Measurements from ENCODE around the gene C1RL.

C1RL gene

DNA sequence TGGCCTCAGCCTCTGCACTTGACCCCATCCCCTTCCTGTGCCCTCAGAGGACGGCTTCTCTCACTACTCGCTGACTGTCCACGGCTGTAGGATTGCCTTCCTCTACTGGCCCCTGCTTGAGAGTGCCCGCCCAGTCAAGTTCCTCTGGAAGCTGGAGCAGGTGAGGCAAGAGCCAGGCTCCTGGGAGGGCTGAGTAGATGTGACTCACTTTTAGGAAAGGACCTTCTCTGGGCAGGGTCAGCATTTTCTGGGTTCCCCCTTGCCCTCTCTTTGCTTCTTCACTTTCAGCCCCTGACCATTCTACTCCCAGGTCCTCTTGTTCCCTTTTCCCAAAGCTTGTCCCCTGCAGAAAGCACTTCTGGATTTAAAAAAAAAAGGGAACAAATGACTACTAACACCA lies 28.9 kb upstream of the C1RL start:
- DNase-seq (ENCODE audit: low read depth) = no peak
- TF ChIP-seq, protein P1, sequence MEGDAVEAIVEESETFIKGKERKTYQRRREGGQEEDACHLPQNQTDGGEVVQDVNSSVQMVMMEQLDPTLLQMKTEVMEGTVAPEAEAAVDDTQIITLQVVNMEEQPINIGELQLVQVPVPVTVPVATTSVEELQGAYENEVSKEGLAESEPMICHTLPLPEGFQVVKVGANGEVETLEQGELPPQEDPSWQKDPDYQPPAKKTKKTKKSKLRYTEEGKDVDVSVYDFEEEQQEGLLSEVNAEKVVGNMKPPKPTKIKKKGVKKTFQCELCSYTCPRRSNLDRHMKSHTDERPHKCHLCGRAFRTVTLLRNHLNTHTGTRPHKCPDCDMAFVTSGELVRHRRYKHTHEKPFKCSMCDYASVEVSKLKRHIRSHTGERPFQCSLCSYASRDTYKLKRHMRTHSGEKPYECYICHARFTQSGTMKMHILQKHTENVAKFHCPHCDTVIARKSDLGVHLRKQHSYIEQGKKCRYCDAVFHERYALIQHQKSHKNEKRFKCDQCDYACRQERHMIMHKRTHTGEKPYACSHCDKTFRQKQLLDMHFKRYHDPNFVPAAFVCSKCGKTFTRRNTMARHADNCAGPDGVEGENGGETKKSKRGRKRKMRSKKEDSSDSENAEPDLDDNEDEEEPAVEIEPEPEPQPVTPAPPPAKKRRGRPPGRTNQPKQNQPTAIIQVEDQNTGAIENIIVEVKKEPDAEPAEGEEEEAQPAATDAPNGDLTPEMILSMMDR (conservative IDR thresholded peaks at IDR 0.05; ENCODE audit: low read depth, low read length) = no peak
- H3K4me3 ChIP-seq (ENCODE audit: low read length) = no peak overlapping the region

DNA sequence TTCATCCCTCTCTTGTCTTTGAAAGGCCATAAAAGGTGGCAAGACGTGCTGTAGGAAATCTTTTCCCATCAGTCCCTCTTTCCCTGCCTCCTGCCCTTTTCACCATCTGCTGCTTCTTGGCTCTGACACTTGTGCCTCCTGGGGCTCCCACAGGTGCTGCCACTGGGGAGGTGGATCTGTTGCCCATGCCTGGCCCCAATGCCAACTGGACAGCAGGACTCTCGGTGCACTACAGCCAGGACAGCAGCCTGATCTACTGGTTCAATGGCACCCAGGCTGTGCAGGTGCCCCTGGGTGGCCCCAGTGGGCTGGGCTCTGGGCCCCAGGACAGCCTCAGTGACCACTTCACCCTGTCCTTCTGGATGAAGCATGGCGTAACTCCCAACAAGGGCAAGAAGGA lies 27.7 kb upstream of the C1RL start:
- no peak for DNase-seq (ENCODE audit: low read depth)
- TF ChIP-seq, protein P1 (conservative IDR thresholded peaks at IDR 0.05; ENCODE audit: low read depth, low read length) = no peak

DNA sequence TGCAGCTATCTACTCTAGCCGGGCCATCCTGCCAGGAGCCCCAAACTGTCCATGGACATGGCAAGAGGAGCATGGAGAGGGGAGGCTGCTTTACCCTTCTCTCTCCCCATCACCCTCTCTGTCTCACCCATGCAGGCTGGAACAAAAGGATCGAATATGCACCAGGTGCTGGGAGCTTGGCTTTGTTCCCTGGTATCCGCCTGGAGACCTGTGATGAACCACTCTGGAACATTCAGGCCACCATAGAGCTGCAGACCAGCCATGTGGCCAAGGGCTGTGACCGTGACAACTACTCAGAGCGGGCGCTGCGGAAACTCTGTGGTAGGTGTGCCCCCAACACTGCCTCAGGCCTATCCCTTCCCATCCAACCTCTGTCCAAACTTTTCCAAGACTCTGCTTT lies 27.1 kb upstream of the C1RL start:
- no peak for DNase-seq (ENCODE audit: low read depth)
- no peak overlapping the region for H3K4me3 ChIP-seq (ENCODE audit: low read length)
- TF ChIP-seq, protein P1 (conservative IDR thresholded peaks at IDR 0.05; ENCODE audit: low read depth, low read length) = no peak

More for the DNA sequence above, 27.7 kb upstream of the C1RL start:
- H3K4me3 ChIP-seq (ENCODE audit: low read length) = no peak overlapping the region

DNA sequence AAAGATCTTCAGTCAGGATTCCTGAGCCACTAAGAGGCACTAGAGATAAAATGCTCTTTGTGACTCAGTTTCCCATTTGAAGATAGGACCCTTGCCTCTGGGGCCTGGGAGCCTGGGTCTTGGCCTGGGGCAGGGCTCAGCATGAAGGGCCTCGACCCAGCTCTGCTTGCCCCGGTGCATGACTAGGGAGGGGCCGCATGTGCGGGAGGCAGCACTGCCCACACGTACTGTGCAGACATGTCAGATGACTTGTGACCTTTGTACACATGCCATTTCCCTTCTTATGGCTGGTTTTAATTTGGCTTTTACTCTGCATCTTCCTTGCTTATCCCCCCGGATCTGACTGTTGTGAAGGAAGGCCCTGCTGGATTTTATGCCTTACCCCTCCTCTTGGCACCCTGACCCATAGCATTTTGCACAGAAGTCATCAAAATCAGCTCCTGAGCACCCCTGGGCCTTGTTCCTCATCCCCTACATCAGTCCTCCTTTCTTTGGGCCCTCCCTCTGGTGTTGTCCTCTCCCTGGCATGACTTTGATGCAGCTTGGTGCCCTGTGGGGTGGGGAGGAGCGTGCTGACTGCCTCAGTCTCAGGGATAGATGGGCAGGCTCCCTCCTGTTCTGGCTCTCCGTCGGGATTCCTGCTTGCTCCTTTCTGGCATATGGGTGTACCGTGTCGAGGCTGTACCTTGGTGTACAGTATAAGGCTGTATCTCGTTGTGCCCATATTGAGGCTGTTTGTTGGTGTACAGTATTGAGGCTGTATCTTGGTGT lies 25.6 kb upstream of the C1RL start:
- DNase-seq (ENCODE audit: low read depth) = no peak
- TF ChIP-seq, protein P1 (conservative IDR thresholded peaks at IDR 0.05; ENCODE audit: low read depth, low read length) = no peak

DNA sequence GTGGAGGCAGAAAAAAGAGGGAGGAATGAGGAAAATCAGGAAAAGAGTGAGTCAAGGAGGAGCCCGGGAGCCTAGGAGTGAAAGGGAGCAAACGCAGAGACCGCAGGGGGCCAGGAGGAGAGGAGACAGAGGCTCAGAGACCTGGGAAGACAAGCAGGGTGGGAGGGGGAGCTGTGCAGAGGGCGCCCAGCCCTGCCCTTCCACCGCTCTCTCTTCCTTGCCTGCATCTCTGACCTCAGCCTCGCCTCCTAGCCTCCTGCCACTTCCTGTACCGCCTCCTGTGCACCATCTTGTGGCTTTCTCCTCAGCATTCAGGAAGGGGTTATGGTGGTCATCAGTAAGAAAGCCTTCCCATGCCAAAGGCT lies 22.5 kb upstream of the C1RL start:
- H3K4me3 ChIP-seq (ENCODE audit: low read length) = peak overlapping the region; percentile 90
- no peak for DNase-seq (ENCODE audit: low read depth)
- TF ChIP-seq, protein P1 (conservative IDR thresholded peaks at IDR 0.05; ENCODE audit: low read depth, low read length) = no peak

More for the DNA sequence above, 25.6 kb upstream of the C1RL start:
- no peak overlapping the region for H3K4me3 ChIP-seq (ENCODE audit: low read length)

DNA sequence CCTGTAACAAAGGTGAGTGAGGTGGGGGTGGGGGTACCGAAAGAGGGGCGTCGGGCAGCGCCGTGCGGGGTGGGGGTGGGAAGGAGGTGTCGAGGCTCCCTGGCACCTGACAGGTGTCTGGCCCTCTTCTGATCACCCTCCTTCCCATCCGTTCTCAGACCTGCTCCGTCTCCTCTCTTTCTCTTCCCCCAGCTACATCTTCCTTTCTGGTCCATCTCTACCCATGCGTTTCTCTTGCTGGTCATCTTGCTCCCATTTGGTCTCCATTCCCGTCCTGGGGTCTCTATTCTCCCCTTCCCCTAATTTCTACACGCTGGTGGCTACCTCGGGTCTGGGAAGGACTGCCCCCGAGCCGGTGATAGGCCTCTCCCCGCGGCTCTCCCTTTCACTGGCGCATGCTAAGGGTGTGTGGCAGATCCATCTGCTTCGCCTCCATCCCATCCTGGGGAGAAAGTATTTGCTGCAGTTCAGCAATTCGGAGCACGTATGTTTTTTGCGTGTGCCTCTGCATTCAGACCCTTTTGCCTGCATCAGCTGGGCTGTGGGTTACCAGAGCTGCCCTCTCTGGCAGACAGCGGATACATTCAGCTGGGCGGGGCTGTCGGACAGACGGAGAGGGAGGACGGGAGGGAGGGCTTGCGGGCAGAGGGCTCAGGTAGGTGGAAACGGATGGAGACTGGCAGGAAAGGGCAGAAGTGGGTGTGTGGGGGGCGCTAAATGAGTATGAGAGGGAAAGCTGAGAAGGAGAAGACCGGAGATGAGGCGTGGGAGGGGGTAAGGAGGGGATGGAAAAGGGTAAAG lies 21.9 kb upstream of the C1RL start:
- DNase-seq (ENCODE audit: low read depth) = no peak
- TF ChIP-seq, protein P1 (conservative IDR thresholded peaks at IDR 0.05; ENCODE audit: low read depth, low read length) = peak; percentile 14
- H3K4me3 ChIP-seq (ENCODE audit: low read length) = peak overlapping the region; percentile 90

All from retinal pigment epithelial cell (primary cell).